ENCODE results near the gene MAP3K19.

MAP3K19 gene

GRCh38 chr2:134934641-134935040 lies 112.6 kb downstream of the MAP3K19 start:
- DNase-seq (ENCODE audit: low read depth in 1 of 2, low spot score in 1 of 2) = no peak

DNA sequence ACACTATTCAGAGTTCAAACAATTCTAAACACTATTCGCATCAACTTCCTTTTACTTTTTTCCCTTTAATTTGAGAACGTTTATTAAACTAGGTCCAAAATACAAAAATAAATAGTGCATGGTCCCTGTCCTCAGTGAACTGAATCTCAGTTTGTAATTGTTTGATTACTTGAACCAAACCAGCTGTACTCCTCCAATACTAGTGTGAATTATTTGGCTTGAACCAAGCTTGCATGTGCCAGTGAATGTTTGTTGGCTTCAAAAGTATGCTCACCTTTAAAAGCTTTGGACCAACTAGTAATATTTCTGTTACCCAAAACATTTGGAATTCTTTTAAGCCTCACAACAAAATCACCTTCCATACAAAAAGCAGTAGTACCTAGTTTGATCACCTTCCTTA lies 113.1 kb downstream of the MAP3K19 start:
- no peak for DNase-seq (ENCODE audit: low read depth in 1 of 2, low spot score in 1 of 2)

DNA sequence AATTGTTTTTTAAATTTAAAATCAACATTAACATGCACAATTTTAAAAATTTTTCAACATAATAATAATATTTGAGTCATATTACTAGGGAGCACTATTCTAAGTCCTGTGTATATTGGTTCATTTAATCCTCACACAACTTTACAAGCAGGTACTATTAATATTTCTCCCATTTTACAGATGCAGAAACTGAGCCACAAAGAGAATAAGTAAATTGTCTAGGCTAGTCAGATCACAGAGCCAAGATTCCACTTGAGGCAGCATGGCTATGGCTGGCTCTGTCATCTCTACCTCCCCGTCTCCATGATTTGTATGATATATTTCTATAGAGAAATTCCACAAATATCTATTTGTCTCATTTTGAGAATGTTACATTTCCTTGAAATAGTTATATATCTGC lies 113.5 kb downstream of the MAP3K19 start:
- no peak for DNase-seq (ENCODE audit: low read depth in 1 of 2, low spot score in 1 of 2)

- no peak for DNase-seq (ENCODE audit: low read depth in 1 of 2, low spot score in 1 of 2)
These were observed 114.3 kb downstream of the MAP3K19 start for GRCh38 chr2:134932864-134933526.

DNA sequence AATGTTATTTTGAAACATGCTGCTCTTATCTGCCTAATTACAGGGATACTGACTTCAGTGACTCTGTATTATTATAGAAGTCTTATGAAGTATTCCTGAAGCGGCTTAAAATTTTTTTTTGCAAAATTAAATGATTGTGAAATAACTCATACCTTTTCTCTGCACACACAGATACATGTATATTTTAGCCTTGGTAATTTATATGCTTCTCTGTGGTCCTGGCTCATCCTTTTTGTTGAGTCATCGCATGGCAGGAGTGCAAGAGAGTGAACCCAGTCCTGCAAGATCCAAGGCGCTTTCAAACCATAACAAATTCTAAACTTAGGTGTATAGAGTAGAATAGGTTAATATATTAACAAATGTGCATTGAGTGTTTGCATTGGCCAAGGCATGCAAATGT lies 120.1 kb downstream of the MAP3K19 start:
- no peak for DNase-seq (ENCODE audit: low read depth in 1 of 2, low spot score in 1 of 2)

- DNase-seq (ENCODE audit: low read depth in 1 of 2, low spot score in 1 of 2) = no peak
These were observed 120.9 kb downstream of the MAP3K19 start for GRCh38 chr2:134926231-134926931.

DNA sequence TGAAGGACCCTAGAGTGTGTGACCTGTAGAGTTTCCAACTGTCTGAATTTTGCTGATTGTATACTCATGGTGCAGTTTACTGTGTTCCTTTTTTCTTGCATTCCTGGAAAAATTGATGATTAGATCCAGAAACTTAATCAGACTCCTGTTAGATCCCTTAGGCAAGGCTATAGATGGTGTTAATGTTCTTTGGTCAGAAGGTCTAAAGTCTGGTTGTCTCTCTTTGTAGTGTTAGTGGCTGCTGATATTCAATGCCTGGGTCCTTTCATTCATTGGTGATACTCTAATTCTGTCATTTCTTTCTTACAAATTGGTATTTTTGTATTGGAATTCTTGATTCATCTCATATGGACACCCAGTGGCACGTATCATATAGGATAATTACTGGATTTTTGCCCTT lies 122.3 kb downstream of the MAP3K19 start:
- no peak for DNase-seq (ENCODE audit: low read depth in 1 of 2, low spot score in 1 of 2)

GRCh38 chr2:134919341-134920210 lies 127.7 kb downstream of the MAP3K19 start:
- DNase-seq (ENCODE audit: low read depth in 1 of 2, low spot score in 1 of 2) = peak in 1 of 2 donors; percentile 48

GRCh38 chr2:134918526-134919340 lies 128.5 kb downstream of the MAP3K19 start, which contains the start of gene CCNT2:
Gene CCNT2, plus strand, starts transcription at chr2:134918822. Its CDS starts 33 bp downstream, at chr2:134918855.
- peak; percentile 99 to 100 for DNase-seq (ENCODE audit: low read depth in 1 of 2, low spot score in 1 of 2)

DNA sequence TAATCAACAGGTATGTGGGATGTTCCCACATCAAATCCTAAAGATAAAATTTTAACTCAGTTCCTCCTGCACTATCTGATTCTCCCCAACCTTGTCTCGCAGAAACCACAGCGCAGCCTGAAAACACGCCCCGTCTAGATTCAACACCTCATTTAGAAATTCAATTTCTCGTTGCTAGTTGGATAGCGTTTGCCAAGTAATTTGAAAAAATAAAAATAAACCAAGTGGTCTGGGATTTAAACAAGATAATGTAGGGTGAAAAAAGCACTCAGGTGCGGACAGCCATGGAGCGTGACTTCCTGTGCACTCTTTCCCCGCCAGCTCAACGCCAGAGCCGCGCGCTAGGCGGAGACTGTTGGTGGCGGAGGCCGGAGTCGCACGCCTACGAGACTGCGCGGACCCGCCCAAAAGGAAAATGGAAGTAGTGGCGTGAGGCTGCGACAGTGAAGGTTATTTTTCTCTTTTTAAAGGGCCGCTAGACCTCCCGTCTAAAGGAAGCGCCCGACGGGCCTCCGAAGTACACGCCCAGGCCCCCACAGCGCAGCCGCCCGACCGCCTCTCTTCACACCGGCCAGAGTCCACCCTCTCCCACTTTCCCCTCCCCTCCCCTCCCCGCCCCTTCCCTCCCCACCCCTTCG lies 129.2 kb downstream of the MAP3K19 start:
- peak in 1 of 2 donors; percentile 69 for DNase-seq (ENCODE audit: low read depth in 1 of 2, low spot score in 1 of 2)

DNA sequence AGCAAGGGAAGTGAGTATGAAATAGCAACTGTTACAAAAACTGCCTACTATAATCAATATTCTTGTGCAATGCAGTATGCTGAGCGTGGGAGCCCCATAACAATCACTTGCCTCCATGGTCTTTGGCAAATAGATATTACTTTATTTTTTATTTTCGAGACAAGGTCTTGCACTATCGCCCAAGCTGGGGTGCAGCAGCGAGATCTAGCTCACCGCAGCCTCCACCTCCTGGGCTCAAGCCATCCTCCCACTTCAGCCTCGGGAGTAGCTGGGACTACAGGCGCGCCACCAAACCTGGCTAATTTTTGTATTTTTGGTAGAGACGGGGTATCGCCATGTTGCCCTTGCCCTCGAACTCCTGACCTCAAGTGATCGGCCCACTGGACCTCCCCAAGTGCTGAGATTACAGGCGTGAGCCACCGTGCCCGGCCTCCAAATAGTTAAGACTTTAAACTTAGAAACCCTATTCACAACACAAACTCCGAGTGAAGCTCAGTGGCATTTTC lies 129.8 kb downstream of the MAP3K19 start:
- DNase-seq (ENCODE audit: low read depth in 1 of 2, low spot score in 1 of 2) = no peak

All from activated CD4-positive, alpha-beta T cell treated with anti-CD3 and anti-CD28 coated beads, Interleukin-2, amount 50 U/mL, for 24 hours (primary cell).